GM23338 (cell line): Measurements from ENCODE around the gene APH1A.

Experiments used
- CREB1 ChIP-seq: fragments of 250-450 bp; sonication (Bioruptor Pico); IDR thresholded peaks from 2 replicates; pipeline ENCODE4 v1.5.0; 2020; ENCODE audit warnings: low read depth, mild to moderate bottlenecking, moderate library complexity
- EZH2 ChIP-seq: fragments of 200-600 bp; sonication (generic); IDR thresholded peaks from one replicate; pipeline ENCODE4 v1.8.0; 2017; ENCODE audit warnings: antibody characterized with exemption, mild to moderate bottlenecking, low read depth; ENCODE audit not compliant: unreplicated experiment
- POLR2AphosphoS5 ChIP-seq: IDR thresholded peaks from 2 replicates; pipeline ENCODE4 v1.6.1; 2016; ENCODE audit warnings: antibody characterized with exemption, low read depth
- TF ChIP-seq, protein P1 (sequence below), 2 experiments: fragments of 200-600 bp in 1 of 2; sonication (generic) in 1 of 2; conservative IDR thresholded peaks; 2 replicates each; pipeline versions ENCODE4 v1.5.1 to v1.6.1; 2016 to 2017; ENCODE audit warnings: antibody characterized with exemption in 2 of 2, low read depth in 2 of 2, mild to moderate bottlenecking in 2 of 2, moderate library complexity in 1 of 2
- TF ChIP-seq, protein P2 (sequence below): IDR thresholded peaks from one replicate; pipeline ENCODE4 v1.6.1; 2018; ENCODE audit warnings: antibody characterized with exemption; ENCODE audit not compliant: unreplicated experiment
- TF ChIP-seq, protein P3 (sequence below): fragments of 250-450 bp; sonication (Bioruptor Pico); IDR thresholded peaks from 2 replicates; pipeline ENCODE4 v1.5.0; 2020; ENCODE audit warnings: mild to moderate bottlenecking, moderate library complexity
- TF ChIP-seq, protein P4 (sequence below): IDR thresholded peaks from 2 replicates; pipeline ENCODE4 v1.6.1; 2016; ENCODE audit warnings: antibody characterized with exemption

DNA sequence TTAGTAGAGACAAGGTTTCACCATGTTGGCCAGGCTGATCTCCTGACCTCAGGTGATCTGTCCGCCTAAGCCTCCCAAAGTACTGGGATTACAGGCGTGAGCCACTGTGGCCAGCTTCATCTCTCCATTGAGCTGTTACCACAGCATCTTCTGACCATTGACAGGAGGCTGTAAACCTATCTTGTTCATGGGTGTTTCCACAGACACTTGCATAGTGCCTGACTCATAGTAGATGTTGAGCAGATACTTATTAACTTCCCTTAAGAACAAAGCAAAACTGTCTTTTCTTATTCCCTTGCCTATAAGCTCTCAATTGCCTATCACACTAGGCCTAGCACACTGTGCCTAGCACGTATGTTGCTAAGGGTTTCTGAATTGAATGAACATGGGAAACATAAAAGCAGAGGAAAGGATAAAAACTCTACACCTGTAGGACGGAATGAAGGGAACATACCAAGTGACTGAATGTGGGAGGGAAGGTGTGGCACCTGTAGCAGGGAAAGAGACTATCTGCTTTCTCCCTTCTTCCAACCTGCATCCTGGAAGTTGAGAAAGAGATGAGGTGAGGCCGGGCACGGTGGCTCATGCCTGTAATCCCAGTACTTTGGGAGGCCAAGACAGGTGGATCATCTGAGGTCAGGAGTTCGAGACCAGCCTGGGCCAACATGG, 2.6 kb upstream of the APH1A start:
- TF ChIP-seq EZH2 (no peak), POLR2AphosphoS5 (no peak), CREB1 (CRISPR knock-in tag) (no peak)
- TF ChIP-seq, protein P1, sequence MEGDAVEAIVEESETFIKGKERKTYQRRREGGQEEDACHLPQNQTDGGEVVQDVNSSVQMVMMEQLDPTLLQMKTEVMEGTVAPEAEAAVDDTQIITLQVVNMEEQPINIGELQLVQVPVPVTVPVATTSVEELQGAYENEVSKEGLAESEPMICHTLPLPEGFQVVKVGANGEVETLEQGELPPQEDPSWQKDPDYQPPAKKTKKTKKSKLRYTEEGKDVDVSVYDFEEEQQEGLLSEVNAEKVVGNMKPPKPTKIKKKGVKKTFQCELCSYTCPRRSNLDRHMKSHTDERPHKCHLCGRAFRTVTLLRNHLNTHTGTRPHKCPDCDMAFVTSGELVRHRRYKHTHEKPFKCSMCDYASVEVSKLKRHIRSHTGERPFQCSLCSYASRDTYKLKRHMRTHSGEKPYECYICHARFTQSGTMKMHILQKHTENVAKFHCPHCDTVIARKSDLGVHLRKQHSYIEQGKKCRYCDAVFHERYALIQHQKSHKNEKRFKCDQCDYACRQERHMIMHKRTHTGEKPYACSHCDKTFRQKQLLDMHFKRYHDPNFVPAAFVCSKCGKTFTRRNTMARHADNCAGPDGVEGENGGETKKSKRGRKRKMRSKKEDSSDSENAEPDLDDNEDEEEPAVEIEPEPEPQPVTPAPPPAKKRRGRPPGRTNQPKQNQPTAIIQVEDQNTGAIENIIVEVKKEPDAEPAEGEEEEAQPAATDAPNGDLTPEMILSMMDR (conservative IDR thresholded peaks at IDR 0.05; ENCODE audit: low read depth in 2 of 2), result no peak
- TF ChIP-seq, protein P2, sequence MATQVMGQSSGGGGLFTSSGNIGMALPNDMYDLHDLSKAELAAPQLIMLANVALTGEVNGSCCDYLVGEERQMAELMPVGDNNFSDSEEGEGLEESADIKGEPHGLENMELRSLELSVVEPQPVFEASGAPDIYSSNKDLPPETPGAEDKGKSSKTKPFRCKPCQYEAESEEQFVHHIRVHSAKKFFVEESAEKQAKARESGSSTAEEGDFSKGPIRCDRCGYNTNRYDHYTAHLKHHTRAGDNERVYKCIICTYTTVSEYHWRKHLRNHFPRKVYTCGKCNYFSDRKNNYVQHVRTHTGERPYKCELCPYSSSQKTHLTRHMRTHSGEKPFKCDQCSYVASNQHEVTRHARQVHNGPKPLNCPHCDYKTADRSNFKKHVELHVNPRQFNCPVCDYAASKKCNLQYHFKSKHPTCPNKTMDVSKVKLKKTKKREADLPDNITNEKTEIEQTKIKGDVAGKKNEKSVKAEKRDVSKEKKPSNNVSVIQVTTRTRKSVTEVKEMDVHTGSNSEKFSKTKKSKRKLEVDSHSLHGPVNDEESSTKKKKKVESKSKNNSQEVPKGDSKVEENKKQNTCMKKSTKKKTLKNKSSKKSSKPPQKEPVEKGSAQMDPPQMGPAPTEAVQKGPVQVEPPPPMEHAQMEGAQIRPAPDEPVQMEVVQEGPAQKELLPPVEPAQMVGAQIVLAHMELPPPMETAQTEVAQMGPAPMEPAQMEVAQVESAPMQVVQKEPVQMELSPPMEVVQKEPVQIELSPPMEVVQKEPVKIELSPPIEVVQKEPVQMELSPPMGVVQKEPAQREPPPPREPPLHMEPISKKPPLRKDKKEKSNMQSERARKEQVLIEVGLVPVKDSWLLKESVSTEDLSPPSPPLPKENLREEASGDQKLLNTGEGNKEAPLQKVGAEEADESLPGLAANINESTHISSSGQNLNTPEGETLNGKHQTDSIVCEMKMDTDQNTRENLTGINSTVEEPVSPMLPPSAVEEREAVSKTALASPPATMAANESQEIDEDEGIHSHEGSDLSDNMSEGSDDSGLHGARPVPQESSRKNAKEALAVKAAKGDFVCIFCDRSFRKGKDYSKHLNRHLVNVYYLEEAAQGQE, result no peak
- TF ChIP-seq, protein P3, sequence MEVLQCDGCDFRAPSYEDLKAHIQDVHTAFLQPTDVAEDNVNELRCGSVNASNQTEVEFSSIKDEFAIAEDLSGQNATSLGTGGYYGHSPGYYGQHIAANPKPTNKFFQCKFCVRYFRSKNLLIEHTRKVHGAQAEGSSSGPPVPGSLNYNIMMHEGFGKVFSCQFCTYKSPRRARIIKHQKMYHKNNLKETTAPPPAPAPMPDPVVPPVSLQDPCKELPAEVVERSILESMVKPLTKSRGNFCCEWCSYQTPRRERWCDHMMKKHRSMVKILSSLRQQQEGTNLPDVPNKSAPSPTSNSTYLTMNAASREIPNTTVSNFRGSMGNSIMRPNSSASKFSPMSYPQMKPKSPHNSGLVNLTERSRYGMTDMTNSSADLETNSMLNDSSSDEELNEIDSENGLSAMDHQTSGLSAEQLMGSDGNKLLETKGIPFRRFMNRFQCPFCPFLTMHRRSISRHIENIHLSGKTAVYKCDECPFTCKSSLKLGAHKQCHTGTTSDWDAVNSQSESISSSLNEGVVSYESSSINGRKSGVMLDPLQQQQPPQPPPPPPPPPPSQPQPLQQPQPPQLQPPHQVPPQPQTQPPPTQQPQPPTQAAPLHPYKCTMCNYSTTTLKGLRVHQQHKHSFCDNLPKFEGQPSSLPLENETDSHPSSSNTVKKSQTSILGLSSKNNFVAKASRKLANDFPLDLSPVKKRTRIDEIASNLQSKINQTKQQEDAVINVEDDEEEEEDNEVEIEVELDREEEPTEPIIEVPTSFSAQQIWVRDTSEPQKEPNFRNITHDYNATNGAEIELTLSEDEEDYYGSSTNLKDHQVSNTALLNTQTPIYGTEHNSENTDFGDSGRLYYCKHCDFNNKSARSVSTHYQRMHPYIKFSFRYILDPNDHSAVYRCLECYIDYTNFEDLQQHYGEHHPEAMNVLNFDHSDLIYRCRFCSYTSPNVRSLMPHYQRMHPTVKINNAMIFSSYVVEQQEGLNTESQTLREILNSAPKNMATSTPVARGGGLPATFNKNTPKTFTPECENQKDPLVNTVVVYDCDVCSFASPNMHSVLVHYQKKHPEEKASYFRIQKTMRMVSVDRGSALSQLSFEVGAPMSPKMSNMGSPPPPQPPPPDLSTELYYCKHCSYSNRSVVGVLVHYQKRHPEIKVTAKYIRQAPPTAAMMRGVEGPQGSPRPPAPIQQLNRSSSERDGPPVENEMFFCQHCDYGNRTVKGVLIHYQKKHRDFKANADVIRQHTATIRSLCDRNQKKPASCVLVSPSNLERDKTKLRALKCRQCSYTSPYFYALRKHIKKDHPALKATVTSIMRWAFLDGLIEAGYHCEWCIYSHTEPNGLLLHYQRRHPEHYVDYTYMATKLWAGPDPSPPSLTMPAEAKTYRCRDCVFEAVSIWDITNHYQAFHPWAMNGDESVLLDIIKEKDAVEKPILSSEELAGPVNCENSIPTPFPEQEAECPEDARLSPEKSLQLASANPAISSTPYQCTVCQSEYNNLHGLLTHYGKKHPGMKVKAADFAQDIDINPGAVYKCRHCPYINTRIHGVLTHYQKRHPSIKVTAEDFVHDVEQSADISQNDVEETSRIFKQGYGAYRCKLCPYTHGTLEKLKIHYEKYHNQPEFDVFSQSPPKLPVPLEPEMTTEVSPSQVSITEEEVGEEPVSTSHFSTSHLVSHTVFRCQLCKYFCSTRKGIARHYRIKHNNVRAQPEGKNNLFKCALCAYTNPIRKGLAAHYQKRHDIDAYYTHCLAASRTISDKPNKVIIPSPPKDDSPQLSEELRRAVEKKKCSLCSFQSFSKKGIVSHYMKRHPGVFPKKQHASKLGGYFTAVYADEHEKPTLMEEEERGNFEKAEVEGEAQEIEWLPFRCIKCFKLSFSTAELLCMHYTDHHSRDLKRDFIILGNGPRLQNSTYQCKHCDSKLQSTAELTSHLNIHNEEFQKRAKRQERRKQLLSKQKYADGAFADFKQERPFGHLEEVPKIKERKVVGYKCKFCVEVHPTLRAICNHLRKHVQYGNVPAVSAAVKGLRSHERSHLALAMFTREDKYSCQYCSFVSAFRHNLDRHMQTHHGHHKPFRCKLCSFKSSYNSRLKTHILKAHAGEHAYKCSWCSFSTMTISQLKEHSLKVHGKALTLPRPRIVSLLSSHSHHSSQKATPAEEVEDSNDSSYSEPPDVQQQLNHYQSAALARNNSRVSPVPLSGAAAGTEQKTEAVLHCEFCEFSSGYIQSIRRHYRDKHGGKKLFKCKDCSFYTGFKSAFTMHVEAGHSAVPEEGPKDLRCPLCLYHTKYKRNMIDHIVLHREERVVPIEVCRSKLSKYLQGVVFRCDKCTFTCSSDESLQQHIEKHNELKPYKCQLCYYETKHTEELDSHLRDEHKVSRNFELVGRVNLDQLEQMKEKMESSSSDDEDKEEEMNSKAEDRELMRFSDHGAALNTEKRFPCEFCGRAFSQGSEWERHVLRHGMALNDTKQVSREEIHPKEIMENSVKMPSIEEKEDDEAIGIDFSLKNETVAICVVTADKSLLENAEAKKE, result no peak
- TF ChIP-seq, protein P4, sequence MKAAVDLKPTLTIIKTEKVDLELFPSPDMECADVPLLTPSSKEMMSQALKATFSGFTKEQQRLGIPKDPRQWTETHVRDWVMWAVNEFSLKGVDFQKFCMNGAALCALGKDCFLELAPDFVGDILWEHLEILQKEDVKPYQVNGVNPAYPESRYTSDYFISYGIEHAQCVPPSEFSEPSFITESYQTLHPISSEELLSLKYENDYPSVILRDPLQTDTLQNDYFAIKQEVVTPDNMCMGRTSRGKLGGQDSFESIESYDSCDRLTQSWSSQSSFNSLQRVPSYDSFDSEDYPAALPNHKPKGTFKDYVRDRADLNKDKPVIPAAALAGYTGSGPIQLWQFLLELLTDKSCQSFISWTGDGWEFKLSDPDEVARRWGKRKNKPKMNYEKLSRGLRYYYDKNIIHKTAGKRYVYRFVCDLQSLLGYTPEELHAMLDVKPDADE, result no peak
